Nephron (organoid): ENCODE results near the gene ODC1.

ENCODE experiments used
- H3K27ac Mint-ChIP-seq, 3 experiments: 2 replicates each; pipeline ENCODE4 v1.8.0; 2020; ENCODE audit warnings: mixed read lengths in 3 of 3, mild to moderate bottlenecking in 2 of 3, moderate library complexity in 1 of 3
- H3K27me3 Mint-ChIP-seq: 2 replicates; pipeline ENCODE4 v1.8.0; 2021; ENCODE audit warnings: low read depth, mild to moderate bottlenecking, moderate library complexity, mixed read lengths
- H3K36me3 Mint-ChIP-seq: 2 replicates; pipeline ENCODE4 v1.8.0; 2020; ENCODE audit warnings: low read depth, mixed read lengths
- H3K4me1 Mint-ChIP-seq: 2 replicates; pipeline ENCODE4 v1.8.0; 2020; ENCODE audit warnings: mixed read lengths
- H3K4me3 Mint-ChIP-seq, 3 experiments: 2 replicates each; pipeline ENCODE4 v1.8.0; 2020; ENCODE audit warnings: mild to moderate bottlenecking in 3 of 3, mixed read lengths in 3 of 3, moderate library complexity in 2 of 3
- H3K9me3 Mint-ChIP-seq: 2 replicates; pipeline ENCODE4 v1.8.0; 2020; ENCODE audit warnings: mixed read lengths
- TF ChIP-seq, protein P1 (sequence below), 3 experiments: fragments of 200-600 bp; sonication (generic); IDR thresholded peaks; one replicate each; pipeline ENCODE4 v1.5.0; 2021; ENCODE audit warnings: antibody characterized with exemption in 3 of 3; ENCODE audit not compliant: unreplicated experiment in 3 of 3

The ODC1 gene

GRCh38 chr2:10415640-10416039, 32.5 kb downstream of the ODC1 start:
- H3K27me3 Mint-ChIP-seq = peaks cover 8% of the 10 kb centered on the region
- TF ChIP-seq, protein P1, sequence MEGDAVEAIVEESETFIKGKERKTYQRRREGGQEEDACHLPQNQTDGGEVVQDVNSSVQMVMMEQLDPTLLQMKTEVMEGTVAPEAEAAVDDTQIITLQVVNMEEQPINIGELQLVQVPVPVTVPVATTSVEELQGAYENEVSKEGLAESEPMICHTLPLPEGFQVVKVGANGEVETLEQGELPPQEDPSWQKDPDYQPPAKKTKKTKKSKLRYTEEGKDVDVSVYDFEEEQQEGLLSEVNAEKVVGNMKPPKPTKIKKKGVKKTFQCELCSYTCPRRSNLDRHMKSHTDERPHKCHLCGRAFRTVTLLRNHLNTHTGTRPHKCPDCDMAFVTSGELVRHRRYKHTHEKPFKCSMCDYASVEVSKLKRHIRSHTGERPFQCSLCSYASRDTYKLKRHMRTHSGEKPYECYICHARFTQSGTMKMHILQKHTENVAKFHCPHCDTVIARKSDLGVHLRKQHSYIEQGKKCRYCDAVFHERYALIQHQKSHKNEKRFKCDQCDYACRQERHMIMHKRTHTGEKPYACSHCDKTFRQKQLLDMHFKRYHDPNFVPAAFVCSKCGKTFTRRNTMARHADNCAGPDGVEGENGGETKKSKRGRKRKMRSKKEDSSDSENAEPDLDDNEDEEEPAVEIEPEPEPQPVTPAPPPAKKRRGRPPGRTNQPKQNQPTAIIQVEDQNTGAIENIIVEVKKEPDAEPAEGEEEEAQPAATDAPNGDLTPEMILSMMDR (IDR thresholded peaks at IDR 0.05; ENCODE audit: unreplicated experiment in 3 of 3) = no peak
- peaks cover 22% of the 10 kb centered on the region for H3K4me1 Mint-ChIP-seq
- no peaks in the 10 kb centered on the region for H3K9me3 Mint-ChIP-seq
- no peak overlapping the region for H3K4me3 Mint-ChIP-seq
- H3K36me3 Mint-ChIP-seq = no peaks in the 10 kb centered on the region
- no peak overlapping the region for H3K27ac Mint-ChIP-seq

GRCh38 chr2:10415048-10415447, 33.1 kb downstream of the ODC1 start:
- no peaks in the 10 kb centered on the region for H3K9me3 Mint-ChIP-seq
- peaks cover 28% of the 10 kb centered on the region for H3K4me1 Mint-ChIP-seq
- peaks cover 9% of the 10 kb centered on the region for H3K27me3 Mint-ChIP-seq
- TF ChIP-seq, protein P1 (IDR thresholded peaks at IDR 0.05; ENCODE audit: unreplicated experiment in 3 of 3) = no peak
- no peaks in the 10 kb centered on the region for H3K36me3 Mint-ChIP-seq
- H3K4me3 Mint-ChIP-seq = no peak overlapping the region
- H3K27ac Mint-ChIP-seq = no peak overlapping the region

DNA sequence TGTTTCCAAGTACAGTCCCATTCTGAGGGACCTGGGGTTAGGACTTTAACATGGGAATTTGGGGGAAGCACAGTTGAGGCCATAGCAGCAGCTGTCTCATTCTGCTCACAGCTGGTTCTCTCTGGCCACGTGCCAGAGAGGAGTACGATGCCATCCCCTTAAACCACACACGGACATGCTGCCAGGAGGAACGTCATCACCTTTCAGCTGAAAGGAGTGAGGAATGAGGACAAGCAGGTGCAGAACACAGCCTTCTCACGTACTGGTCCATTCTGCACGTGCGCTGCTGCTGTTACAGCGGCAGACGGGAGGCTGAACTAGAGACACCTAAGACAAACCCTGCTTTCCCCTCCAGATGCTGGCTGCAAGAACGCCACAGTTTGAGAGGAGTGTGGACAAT, 33.5 kb downstream of the ODC1 start:
- H3K9me3 Mint-ChIP-seq = no peaks in the 10 kb centered on the region
- no peaks in the 10 kb centered on the region for H3K36me3 Mint-ChIP-seq

GRCh38 chr2:10413991-10414451, 34.1 kb downstream of the ODC1 start:
- Mint-ChIP-seq H3K4me1 (peaks cover 34% of the 10 kb centered on the region), H3K27me3 (peaks cover 15% of the 10 kb centered on the region), H3K9me3 (no peaks in the 10 kb centered on the region), H3K4me3 (no peak overlapping the region), H3K27ac (peak overlapping the region in 1 of 3 experiments; percentile 56), H3K36me3 (no peaks in the 10 kb centered on the region)
- TF ChIP-seq, protein P1 (IDR thresholded peaks at IDR 0.05; ENCODE audit: unreplicated experiment in 3 of 3) = no peak

More for the DNA sequence above, 33.5 kb downstream of the ODC1 start:
- peaks cover 30% of the 10 kb centered on the region for H3K4me1 Mint-ChIP-seq
- peaks cover 13% of the 10 kb centered on the region for H3K27me3 Mint-ChIP-seq
- H3K4me3 Mint-ChIP-seq = no peak overlapping the region
- H3K27ac Mint-ChIP-seq = peak overlapping the region in 1 of 3 experiments; percentile 56
- TF ChIP-seq, protein P1 (IDR thresholded peaks at IDR 0.05; ENCODE audit: unreplicated experiment in 3 of 3) = no peak

DNA sequence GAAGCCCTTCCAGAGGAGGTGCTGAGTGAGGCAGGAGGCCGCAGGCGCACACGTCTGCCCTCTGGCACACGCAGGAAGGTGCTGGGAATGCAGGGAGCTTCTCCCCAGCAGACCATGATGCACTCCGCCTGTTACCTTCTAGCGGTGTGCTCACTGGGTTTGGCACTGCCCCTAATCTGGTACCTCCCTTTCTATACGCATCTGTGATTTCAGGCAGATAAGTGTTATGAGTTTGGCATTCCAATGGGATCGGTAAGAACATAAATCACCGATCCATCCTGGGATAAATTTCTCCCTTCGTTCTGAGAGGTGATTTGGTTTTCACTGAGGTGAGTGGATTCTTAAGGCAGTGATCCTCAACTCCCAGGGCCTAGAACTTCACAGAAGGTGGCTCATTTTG, 34.6 kb downstream of the ODC1 start:
- no peaks in the 10 kb centered on the region for H3K36me3 Mint-ChIP-seq
- no peaks in the 10 kb centered on the region for H3K9me3 Mint-ChIP-seq
- TF ChIP-seq, protein P1 (IDR thresholded peaks at IDR 0.05; ENCODE audit: unreplicated experiment in 3 of 3) = no peak
- H3K4me1 Mint-ChIP-seq = peaks cover 39% of the 10 kb centered on the region
- H3K27ac Mint-ChIP-seq = no peak overlapping the region
- H3K4me3 Mint-ChIP-seq = no peak overlapping the region
- H3K27me3 Mint-ChIP-seq = peaks cover 16% of the 10 kb centered on the region

DNA sequence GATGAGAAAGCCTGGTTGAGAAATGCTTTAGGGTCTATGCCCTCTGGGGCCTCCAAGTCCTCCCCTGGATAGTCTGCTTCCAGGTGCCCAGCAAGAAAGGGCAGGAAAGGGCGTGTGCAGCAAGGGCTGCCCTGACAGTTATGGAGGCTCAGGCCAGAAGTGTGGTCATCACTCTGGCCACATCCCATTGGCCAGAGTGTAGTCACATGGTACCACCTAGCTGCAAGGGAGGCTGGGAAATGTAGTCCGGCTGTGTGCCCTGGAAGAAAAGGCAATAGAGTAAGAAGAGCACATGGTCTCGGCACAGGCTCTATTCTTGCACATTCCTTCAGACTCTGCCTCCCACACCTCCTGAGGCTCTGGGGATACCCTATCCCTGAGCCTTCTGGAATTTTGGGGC, 35.7 kb downstream of the ODC1 start:
- no peaks in the 10 kb centered on the region for H3K36me3 Mint-ChIP-seq
- peak overlapping the region in 1 of 3 experiments; percentile 48 for H3K27ac Mint-ChIP-seq
- H3K27me3 Mint-ChIP-seq = peaks cover 24% of the 10 kb centered on the region
- peaks cover 48% of the 10 kb centered on the region for H3K4me1 Mint-ChIP-seq
- no peak overlapping the region for H3K4me3 Mint-ChIP-seq
- TF ChIP-seq, protein P1 (IDR thresholded peaks at IDR 0.05; ENCODE audit: unreplicated experiment in 3 of 3) = no peak
- no peaks in the 10 kb centered on the region for H3K9me3 Mint-ChIP-seq
